ENCODE data around the gene LIPC. TPM values are rescaled to one million over a fixed set of nuclear protein-coding genes. Genes with fewer than 3 reads are reported as not detected.
A peak's percentile ranks its signal among the peaks of the same experiment; 100 is the strongest.

The LIPC gene
- polyA plus RNA-seq, 2 of the 4 experiments (the other 2 are of a cell fraction), result 0.13 to 0.30 TPM

DNA sequence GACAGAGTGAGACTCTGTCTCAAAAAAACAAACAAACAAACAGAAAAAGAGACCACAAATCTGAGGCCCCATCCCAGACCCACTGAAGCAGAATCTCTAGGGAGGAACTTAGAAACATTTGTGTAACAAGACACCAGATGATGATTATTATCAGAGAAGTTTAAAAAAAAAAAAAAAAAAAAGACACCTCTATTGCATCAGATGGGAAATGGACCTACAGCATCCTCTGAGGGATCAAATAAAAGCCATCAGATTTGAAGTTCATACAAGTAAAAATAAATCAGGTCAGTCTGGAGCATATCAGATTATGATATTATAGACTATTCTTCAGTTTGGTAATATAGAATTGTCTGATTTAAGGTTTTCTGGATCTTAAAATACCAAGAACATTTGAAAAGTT is 21.9 kb upstream of the LIPC start:
- DNase-seq (ENCODE audit: low read depth in 1 of 2, low spot score in 1 of 2) (no peak), ATAC-seq (no peak), FAIRE-seq (peak; percentile 43)
- H3K4me3 ChIP-seq, result no peak overlapping the region
- no peaks in the 10 kb centered on the region for H3K9me3 ChIP-seq
- ChIA-PET CTCF (interaction anchor here (0.8 to 1.4 kb wide), 2 partner anchors 9 to 15 kb away, joined by 4 to 6 read pairs; no protein-coding TSS in a partner anchor), POLR2A (no interaction called here)
- H3K27ac ChIP-seq, result peak overlapping the region in 1 of 2 experiments; percentile 42; a peak in 2 of 6 replicates
- no peak overlapping the region for H3K4me2 ChIP-seq
- H3K4me1 ChIP-seq, result no peaks in the 10 kb centered on the region
- no peak for TF ChIP-seq BHLHE40 (IDR thresholded peaks at IDR 0.05; ENCODE audit: low read depth, low read length)
- no peak for TF ChIP-seq PHF8 (IDR thresholded peaks at IDR 0.05; ENCODE audit: borderline replicate concordance, low read depth)
- no peak for TF ChIP-seq RFX5 (IDR thresholded peaks at IDR 0.05)
- TF ChIP-seq SREBF2 (IDR thresholded peaks at IDR 0.05), result no peak

DNA sequence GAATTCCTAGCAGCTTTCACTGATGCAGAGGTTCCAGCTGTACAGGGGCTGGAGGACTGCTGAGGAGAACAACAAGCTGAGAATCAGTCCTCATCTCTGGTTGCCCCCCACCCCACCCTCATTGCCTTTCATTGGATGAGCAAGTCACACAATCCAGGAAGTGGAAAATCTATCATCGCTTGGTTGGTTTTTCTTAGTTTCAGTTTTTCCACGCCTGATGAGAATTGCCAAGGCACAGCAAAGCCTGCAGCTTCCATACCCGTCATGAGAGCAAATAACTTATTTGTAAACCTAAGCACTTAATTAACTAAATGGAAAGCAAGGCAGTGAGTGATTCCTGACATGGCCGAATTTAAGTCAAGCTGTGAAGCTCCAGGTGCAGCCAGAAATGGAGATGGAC is 21.4 kb upstream of the LIPC start:
- Histone ChIP-seq H3K9me3 (no peaks in the 10 kb centered on the region), H3K27ac (peak overlapping the region in 1 of 2 experiments; percentile 42; a peak in 3 of 6 replicates), H3K4me3 (no peak overlapping the region), H3K4me2 (no peak overlapping the region; the same call in 2 of the 3 replicates), H3K4me1 (no peaks in the 10 kb centered on the region)
- no peak for TF ChIP-seq CHD2 (IDR thresholded peaks at IDR 0.05; ENCODE audit: low read length, partially characterized antibody)
- no peak for TF ChIP-seq PHF8 (IDR thresholded peaks at IDR 0.05; ENCODE audit: borderline replicate concordance, low read depth)
- DNase-seq (ENCODE audit: low read depth in 1 of 2, low spot score in 1 of 2) (no peak), ATAC-seq (no peak), FAIRE-seq (no peak)
- ChIA-PET POLR2A (interaction anchor here (0.6 kb wide), 1 partner anchor 11 kb away, joined by 3 read pairs; no protein-coding TSS in a partner anchor), CTCF (interaction anchor here (0.7 to 1.4 kb wide), 4 partner anchors 10 to 435 kb away, joined by 3 to 6 read pairs (median 5); no protein-coding TSS in a partner anchor)
- 84% methylated on average over 4 of the region's 4 CpGs for WGBS (ENCODE audit: missing lambda C conversion rate)

DNA sequence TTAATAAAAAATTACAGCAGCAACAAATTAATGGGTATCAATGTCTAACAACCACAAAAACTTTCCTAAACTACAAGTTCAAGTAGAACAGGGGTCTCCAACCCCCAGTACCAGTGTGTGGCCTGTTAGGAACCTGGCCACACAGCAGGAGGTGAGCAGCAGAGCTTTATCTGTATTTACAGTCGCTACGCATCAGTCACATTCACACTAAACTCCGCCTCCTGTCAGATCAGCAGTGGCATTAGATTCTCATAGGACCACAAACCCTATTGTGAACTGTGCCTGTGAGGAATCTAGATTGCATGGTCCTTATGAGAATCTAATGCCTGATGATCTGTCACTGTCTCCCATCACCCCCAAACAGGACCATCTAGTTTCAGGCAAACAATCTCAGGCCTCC is 18.5 kb upstream of the LIPC start:
- CTCF ChIA-PET, result no interaction called here
- no peak for FAIRE-seq
- no peak overlapping the region for H3K4me2 ChIP-seq
- TF ChIP-seq TFCP2L1 (CRISPR knock-in tag; IDR thresholded peaks at IDR 0.05) (no peak), SREBF2 (IDR thresholded peaks at IDR 0.05) (no peak), MYC (IDR thresholded peaks at IDR 0.05; ENCODE audit: borderline replicate concordance, low read length) (no peak), CHD2 (IDR thresholded peaks at IDR 0.05; ENCODE audit: low read length, partially characterized antibody) (no peak), RARB (CRISPR knock-in tag; IDR thresholded peaks at IDR 0.05) (no peak), RCOR1 (IDR thresholded peaks at IDR 0.05; ENCODE audit: low read depth, low read length) (no peak), FOSB (CRISPR knock-in tag; IDR thresholded peaks at IDR 0.05) (no peak), ESRRA (IDR thresholded peaks at IDR 0.05; ENCODE audit: borderline replicate concordance, low read length) (no peak), RFX5 (IDR thresholded peaks at IDR 0.05) (no peak), POLR2A (IDR thresholded peaks at IDR 0.05; ENCODE audit: low read length) (no peak), NPAS2 (CRISPR knock-in tag; IDR thresholded peaks at IDR 0.05; ENCODE audit: borderline replicate concordance) (no peak), ZC3H11A (IDR thresholded peaks at IDR 0.05) (no peak)
- TF ChIP-seq, protein P1, sequence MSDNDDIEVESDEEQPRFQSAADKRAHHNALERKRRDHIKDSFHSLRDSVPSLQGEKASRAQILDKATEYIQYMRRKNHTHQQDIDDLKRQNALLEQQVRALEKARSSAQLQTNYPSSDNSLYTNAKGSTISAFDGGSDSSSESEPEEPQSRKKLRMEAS (IDR thresholded peaks at IDR 0.05), result no peak
- TF ChIP-seq, protein P2, sequence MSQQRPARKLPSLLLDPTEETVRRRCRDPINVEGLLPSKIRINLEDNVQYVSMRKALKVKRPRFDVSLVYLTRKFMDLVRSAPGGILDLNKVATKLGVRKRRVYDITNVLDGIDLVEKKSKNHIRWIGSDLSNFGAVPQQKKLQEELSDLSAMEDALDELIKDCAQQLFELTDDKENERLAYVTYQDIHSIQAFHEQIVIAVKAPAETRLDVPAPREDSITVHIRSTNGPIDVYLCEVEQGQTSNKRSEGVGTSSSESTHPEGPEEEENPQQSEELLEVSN (IDR thresholded peaks at IDR 0.05; ENCODE audit: borderline replicate concordance, low read depth), result no peak
- TF ChIP-seq, protein P3, sequence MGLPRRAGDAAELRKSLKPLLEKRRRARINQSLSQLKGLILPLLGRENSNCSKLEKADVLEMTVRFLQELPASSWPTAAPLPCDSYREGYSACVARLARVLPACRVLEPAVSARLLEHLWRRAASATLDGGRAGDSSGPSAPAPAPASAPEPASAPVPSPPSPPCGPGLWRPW (IDR thresholded peaks at IDR 0.05), result no peak
- TF ChIP-seq, protein P4, sequence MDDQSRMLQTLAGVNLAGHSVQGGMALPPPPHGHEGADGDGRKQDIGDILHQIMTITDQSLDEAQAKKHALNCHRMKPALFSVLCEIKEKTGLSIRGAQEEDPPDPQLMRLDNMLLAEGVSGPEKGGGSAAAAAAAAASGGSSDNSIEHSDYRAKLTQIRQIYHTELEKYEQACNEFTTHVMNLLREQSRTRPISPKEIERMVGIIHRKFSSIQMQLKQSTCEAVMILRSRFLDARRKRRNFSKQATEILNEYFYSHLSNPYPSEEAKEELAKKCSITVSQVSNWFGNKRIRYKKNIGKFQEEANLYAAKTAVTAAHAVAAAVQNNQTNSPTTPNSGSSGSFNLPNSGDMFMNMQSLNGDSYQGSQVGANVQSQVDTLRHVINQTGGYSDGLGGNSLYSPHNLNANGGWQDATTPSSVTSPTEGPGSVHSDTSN (IDR thresholded peaks at IDR 0.05), result no peak
- TF ChIP-seq, protein P5, sequence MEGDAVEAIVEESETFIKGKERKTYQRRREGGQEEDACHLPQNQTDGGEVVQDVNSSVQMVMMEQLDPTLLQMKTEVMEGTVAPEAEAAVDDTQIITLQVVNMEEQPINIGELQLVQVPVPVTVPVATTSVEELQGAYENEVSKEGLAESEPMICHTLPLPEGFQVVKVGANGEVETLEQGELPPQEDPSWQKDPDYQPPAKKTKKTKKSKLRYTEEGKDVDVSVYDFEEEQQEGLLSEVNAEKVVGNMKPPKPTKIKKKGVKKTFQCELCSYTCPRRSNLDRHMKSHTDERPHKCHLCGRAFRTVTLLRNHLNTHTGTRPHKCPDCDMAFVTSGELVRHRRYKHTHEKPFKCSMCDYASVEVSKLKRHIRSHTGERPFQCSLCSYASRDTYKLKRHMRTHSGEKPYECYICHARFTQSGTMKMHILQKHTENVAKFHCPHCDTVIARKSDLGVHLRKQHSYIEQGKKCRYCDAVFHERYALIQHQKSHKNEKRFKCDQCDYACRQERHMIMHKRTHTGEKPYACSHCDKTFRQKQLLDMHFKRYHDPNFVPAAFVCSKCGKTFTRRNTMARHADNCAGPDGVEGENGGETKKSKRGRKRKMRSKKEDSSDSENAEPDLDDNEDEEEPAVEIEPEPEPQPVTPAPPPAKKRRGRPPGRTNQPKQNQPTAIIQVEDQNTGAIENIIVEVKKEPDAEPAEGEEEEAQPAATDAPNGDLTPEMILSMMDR (IDR thresholded peaks at IDR 0.05), result no peak
- no peaks in the 10 kb centered on the region for H3K4me1 ChIP-seq
- H3K27ac ChIP-seq, result no peak overlapping the region; a peak in 1 of 6 replicates
- DNase-seq (ENCODE audit: low read depth in 1 of 2, low spot score in 1 of 2), result no peak
- POLR2A ChIA-PET, result no interaction called here
- no peaks in the 10 kb centered on the region for H3K9me3 ChIP-seq
- 95% methylated on average over 3 of the region's 3 CpGs for WGBS (ENCODE audit: missing lambda C conversion rate)
- no peak for ATAC-seq
- H3K4me3 ChIP-seq, result no peak overlapping the region
